RKO (cell line): ENCODE measurements around the gene UGT1A4.
"Not testable (repeated sequence)": the region's sequence is repeated elsewhere in the genome, so short reads cannot be mapped to it uniquely, and the experiment has no call there.

Experiments
- DNase-seq: peaks from one replicate; pipeline ENCODE4 v3.0.0-alpha.2; 2016; ENCODE audit warnings: low spot score

UGT1A4 gene

GRCh38 chr2:233750689-233751088, 32.2 kb downstream of the UGT1A4 start:
- not testable (repeated sequence) for DNase-seq

- DNase-seq = not testable (repeated sequence)
Measured at GRCh38 chr2:233751212-233752009, 32.9 kb downstream of the UGT1A4 start.

- DNase-seq = no peak
Measured at GRCh38 chr2:233754872-233755611, 36.5 kb downstream of the UGT1A4 start.

GRCh38 chr2:233756429-233757081, 38.0 kb downstream of the UGT1A4 start:
- DNase-seq = no peak

- no peak for DNase-seq
Measured at GRCh38 chr2:233758141-233758540, 39.6 kb downstream of the UGT1A4 start.

- DNase-seq = no peak
Measured at GRCh38 chr2:233758849-233759248, 40.3 kb downstream of the UGT1A4 start.

- DNase-seq = no peak
Measured at GRCh38 chr2:233760043-233760442, 41.5 kb downstream of the UGT1A4 start, which contains the start of gene UGT1A1. TSS of gene UGT1A1 (plus strand) at chr2:233760270. CDS start at chr2:233760288, 18 bp downstream.

GRCh38 chr2:233761040-233761769, 42.7 kb downstream of the UGT1A4 start:
- no peak for DNase-seq

GRCh38 chr2:233764264-233764663, 45.7 kb downstream of the UGT1A4 start:
- no peak for DNase-seq

- DNase-seq = no peak
Measured at GRCh38 chr2:233764761-233765160, 46.2 kb downstream of the UGT1A4 start.

GRCh38 chr2:233766416-233766815, 47.9 kb downstream of the UGT1A4 start:
- DNase-seq = no peak

- DNase-seq = no peak
Measured at GRCh38 chr2:233768076-233768475, 49.5 kb downstream of the UGT1A4 start.

- no peak for DNase-seq
Measured at GRCh38 chr2:233769260-233769659, 50.7 kb downstream of the UGT1A4 start.

GRCh38 chr2:233772153-233772552, 53.6 kb downstream of the UGT1A4 start:
- DNase-seq = no peak

- no peak for DNase-seq
Measured at GRCh38 chr2:233772583-233772982, 54.0 kb downstream of the UGT1A4 start.

- DNase-seq = no peak
Measured at GRCh38 chr2:233773854-233774253, 55.3 kb downstream of the UGT1A4 start.

GRCh38 chr2:233775414-233775813, 56.9 kb downstream of the UGT1A4 start:
- no peak for DNase-seq

- DNase-seq = no peak
Measured at GRCh38 chr2:233778030-233778429, 59.5 kb downstream of the UGT1A4 start, which contains the start of gene MROH2A. TSS of gene MROH2A (plus strand) at chr2:233778330. CDS start at chr2:233779359, 1,029 bp downstream.

GRCh38 chr2:233779722-233780121, 61.2 kb downstream of the UGT1A4 start:
- DNase-seq = no peak

GRCh38 chr2:233780771-233781170, 62.2 kb downstream of the UGT1A4 start:
- DNase-seq = no peak

GRCh38 chr2:233789554-233789953, 71.0 kb downstream of the UGT1A4 start:
- no peak for DNase-seq
